RWPE1 (cell line): ENCODE measurements around the gene C1orf174.

Source experiments
- CTCF ChIA-PET: fragments of 350-600 bp; sonication (Branson Sonifier 250); formaldehyde crosslinking; extraction: SDS; loops from one replicate; lab custom pipeline; 2021; lab: Yijun Ruan, JAX
- POLR2A ChIA-PET: fragments of 400-600 bp; formaldehyde crosslinking; extraction: SDS; loops from one replicate; lab custom pipeline; 2020; ENCODE audit warnings: antibody characterized with exemption; ENCODE audit not compliant: low non-redundant PET; lab: Yijun Ruan, JAX
- DNase-seq: peaks from one replicate; pipeline ENCODE4 v3.0.0; 2012; ENCODE audit warnings: low spot score
- H3K27ac ChIP-seq: fragments of 450-650 bp; 2 replicates; pipeline ENCODE4 v1.5.1; 2017
- CTCF ChIP-seq: fragments of 450-650 bp; conservative IDR thresholded peaks from 2 replicates; pipeline ENCODE4 v1.5.1; 2017; ENCODE audit warnings: low read depth, mild to moderate bottlenecking

C1orf174 gene

DNA sequence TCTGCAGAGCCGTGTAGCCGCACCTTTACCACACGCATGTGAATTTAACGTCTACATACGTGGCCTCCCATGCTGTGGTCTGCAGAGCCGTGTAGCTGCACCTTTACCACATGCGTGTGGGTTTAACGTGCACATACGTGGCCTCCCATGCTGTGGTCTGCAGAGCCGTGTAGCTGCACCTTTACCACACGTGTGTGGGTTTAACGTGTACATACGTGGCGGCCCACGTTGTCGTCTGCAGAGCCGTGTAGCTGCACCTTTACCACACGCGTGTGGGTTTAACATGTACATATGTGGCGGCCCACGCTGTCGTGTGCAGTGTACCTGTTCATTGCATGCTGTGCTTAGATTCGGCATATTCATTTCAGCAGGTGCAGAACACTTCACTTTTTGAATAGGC lies 25.3 kb downstream of the C1orf174 start:
- no peak for DNase-seq
- no peak for TF ChIP-seq CTCF
- H3K27ac ChIP-seq: no peak overlapping the region
- ChIA-PET CTCF (no interaction called here), POLR2A (no interaction called here)

- POLR2A ChIA-PET: no interaction called here
These were observed 27.5 kb downstream of the C1orf174 start for GRCh38 chr1:3872546-3872945.

GRCh38 chr1:3871451-3871805 lies 28.6 kb downstream of the C1orf174 start:
- no peak for TF ChIP-seq CTCF
- no peak for DNase-seq
- H3K27ac ChIP-seq: no peak overlapping the region
- ChIA-PET POLR2A (no interaction called here), CTCF (no interaction called here)

More at GRCh38 chr1:3872546-3872945, 27.5 kb downstream of the C1orf174 start:
- H3K27ac ChIP-seq: no peak overlapping the region
- CTCF ChIA-PET: interaction anchor here (0.6 kb wide), 2 partner anchors 22 to 171 kb away, joined by 5 to 6 read pairs; no protein-coding TSS in a partner anchor
- no peak for DNase-seq
- TF ChIP-seq CTCF: no peak

DNA sequence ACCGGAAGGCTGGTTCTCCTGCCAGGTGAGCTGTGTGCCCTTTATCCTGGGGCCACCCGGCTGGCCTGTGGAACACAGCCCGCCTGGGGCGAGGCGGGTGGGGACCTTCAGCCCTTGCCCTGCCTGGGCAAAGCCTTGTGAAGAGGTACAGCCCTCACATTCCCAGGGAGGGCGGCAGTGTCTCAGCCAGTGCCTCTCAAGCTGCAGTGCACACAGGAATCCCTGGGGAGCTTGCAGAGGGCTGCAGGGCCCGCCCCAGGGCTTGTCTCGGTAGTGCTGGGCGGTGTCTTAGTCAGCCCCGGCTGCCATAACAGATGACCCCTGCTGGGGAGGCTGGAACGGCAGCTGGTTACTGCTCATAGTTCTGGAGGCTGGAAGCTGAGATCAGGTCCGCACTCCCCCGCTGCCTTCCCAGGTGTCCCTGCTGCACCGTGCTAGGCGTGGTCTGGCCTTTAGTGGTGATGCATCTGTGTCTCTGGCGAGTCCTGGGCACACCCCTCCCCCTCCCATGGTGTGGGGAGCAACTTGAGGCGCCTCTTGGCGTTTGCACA lies 30.2 kb downstream of the C1orf174 start:
- no peak for DNase-seq
- CTCF ChIA-PET: interaction anchor here (0.6 to 1.0 kb wide), 2 partner anchors 12 to 197 kb away, joined by 3 read pairs; partner anchors contain the start of genes CEP104 and DFFB
- TF ChIP-seq CTCF: no peak
- POLR2A ChIA-PET: no interaction called here
- H3K27ac ChIP-seq: no peak overlapping the region

GRCh38 chr1:3868464-3869006 lies 31.5 kb downstream of the C1orf174 start:
- CTCF ChIA-PET: interaction anchor here (1.0 kb wide), 1 partner anchor 11 kb away, joined by 3 read pairs; the partner anchor contains the start of genes CEP104 and DFFB
- POLR2A ChIA-PET: no interaction called here
- TF ChIP-seq CTCF: no peak
- DNase-seq: no peak
- no peak overlapping the region; the same call in 1 of the 2 replicates for H3K27ac ChIP-seq

- no peak for DNase-seq
- no peak for TF ChIP-seq CTCF
- no peak overlapping the region for H3K27ac ChIP-seq
- ChIA-PET CTCF (no interaction called here), POLR2A (no interaction called here)
These were observed 34.4 kb downstream of the C1orf174 start for GRCh38 chr1:3865606-3866160.
